ENCODE measurements around the gene EMC8.

GRCh38 chr16:85825326-85825725 lies 26.0 kb upstream of the EMC8 start:
- TF ChIP-seq EZH2phosphoT487 (IDR thresholded peaks at IDR 0.05; ENCODE audit: borderline replicate concordance, low read depth) (no peak), RCOR1 (IDR thresholded peaks at IDR 0.05; ENCODE audit: low read length) (no peak), CTCF (IDR thresholded peaks at IDR 0.05) (no peak; the same call in 1 of the 2 replicates), EP300 (IDR thresholded peaks at IDR 0.05; ENCODE audit: borderline replicate concordance in 1 of 2, low read depth in 1 of 2, low read length in 1 of 2) (no peak), MEF2A (IDR thresholded peaks at IDR 0.05; ENCODE audit: borderline replicate concordance, low read depth) (no peak), ZBTB33 (IDR thresholded peaks at IDR 0.05; ENCODE audit: borderline replicate concordance, low read depth) (no peak)
